Stimulated activated CD8-positive, alpha-beta memory T cell treated with anti-CD3 and anti-CD28 coated beads, Interleukin-15, amount 100 ng/mL, for 4 hours (primary cell): ENCODE measurements around the gene SELP.

Experiments used
- DNase-seq, 2 donors: peaks; one replicate each; pipeline ENCODE4 v3.0.0-alpha.2; 2020; ENCODE audit warnings: low read depth in 2 of 2

Gene SELP

GRCh38 chr1:169620565-169620964, 9.4 kb downstream of the SELP start:
- DNase-seq: no peak

GRCh38 chr1:169618367-169618766, 11.6 kb downstream of the SELP start:
- no peak for DNase-seq

GRCh38 chr1:169615803-169616202, 14.1 kb downstream of the SELP start:
- no peak for DNase-seq

GRCh38 chr1:169610858-169611257, 19.1 kb downstream of the SELP start:
- DNase-seq: no peak

- DNase-seq: no peak
Observed at GRCh38 chr1:169610108-169610507, 19.8 kb downstream of the SELP start.

- DNase-seq: no peak
Observed at GRCh38 chr1:169608226-169608625, 21.7 kb downstream of the SELP start.

GRCh38 chr1:169604781-169605560, 25.0 kb downstream of the SELP start:
- peak in 1 of 2 donors; percentile 30 for DNase-seq

GRCh38 chr1:169601096-169601881, 28.6 kb downstream of the SELP start:
- no peak for DNase-seq

- no peak for DNase-seq
Observed at GRCh38 chr1:169595764-169596711, 33.9 kb downstream of the SELP start.

- no peak for DNase-seq
Observed at GRCh38 chr1:169594391-169594790, 35.5 kb downstream of the SELP start.

GRCh38 chr1:169590932-169591331, 39.0 kb downstream of the SELP start:
- no peak for DNase-seq

GRCh38 chr1:169588785-169589485, 41.0 kb downstream of the SELP start:
- no peak for DNase-seq

- no peak for DNase-seq
Observed at GRCh38 chr1:169588112-169588511, 41.8 kb downstream of the SELP start.

GRCh38 chr1:169586395-169587255, 43.3 kb downstream of the SELP start, which contains the start of gene F5:
F5 (minus strand) TSS chr1:169586481; CDS start chr1:169586386, 95 bp downstream.
- peak; percentile 44 to 69 for DNase-seq

GRCh38 chr1:169586067-169586394, 43.9 kb downstream of the SELP start:
- no peak for DNase-seq

GRCh38 chr1:169585181-169585580, 44.7 kb downstream of the SELP start:
- DNase-seq: no peak

- DNase-seq: no peak
Observed at GRCh38 chr1:169584483-169585144, 45.3 kb downstream of the SELP start.

GRCh38 chr1:169577981-169578738, 51.8 kb downstream of the SELP start:
- DNase-seq: no peak

GRCh38 chr1:169576935-169577331, 53.0 kb downstream of the SELP start:
- DNase-seq: no peak
